OCI-LY7 (cell line): Measurements from ENCODE around the gene SLC16A9.

Experiments used
- CTCF ChIP-seq: fragments of 200-600 bp; sonication (generic); conservative IDR thresholded peaks from 2 replicates; pipeline ENCODE4 v1.5.1; 2014; ENCODE audit warnings: mild to moderate bottlenecking, antibody characterized with exemption, low read length, moderate library complexity, mixed read lengths
- EZH2phosphoT487 ChIP-seq: fragments of 200-600 bp; sonication (generic); IDR thresholded peaks from 2 replicates; pipeline ENCODE4 v1.6.1; 2018; ENCODE audit warnings: low read depth, borderline replicate concordance, mild to moderate bottlenecking, mixed run types, antibody characterized with exemption, low read length, moderate library complexity, mixed read lengths

GRCh38 chr10:59688921-59689351, 20.7 kb downstream of the SLC16A9 start:
- TF ChIP-seq CTCF: no peak
- TF ChIP-seq EZH2phosphoT487: no peak
